KG1 (cell line): Measurements from ENCODE around the gene PRIMA1.

Source experiments
- DNase-seq: peaks from one replicate; lab custom pipeline; 2025; lab: John Stamatoyannopoulos, UW

Gene PRIMA1

GRCh38 chr14:93674343-93674742 lies 113.9 kb downstream of the PRIMA1 start:
- DNase-seq = no peak

GRCh38 chr14:93669632-93670031 lies 118.7 kb downstream of the PRIMA1 start:
- DNase-seq = no peak
